IMR-90 (cell line): Measurements from ENCODE around the gene SNAP23. TPM values are rescaled to one million over a fixed set of nuclear protein-coding genes. Genes with fewer than 3 reads are reported as not detected.
A peak's percentile ranks its signal among the peaks of the same experiment; 100 is the strongest.

Experiments used
- ATAC-seq: fragments of 200-7000 bp; cut with Tn5 transposase; 2 replicates; pipeline ENCODE4 v1.9.1; 2020; ENCODE audit warnings: low read depth, mild to moderate bottlenecking, moderate library complexity
- BruUV-seq: library from RNA; stranded (reverse); fragments of 400-500 nt; replicated peaks from 2 replicates; lab custom pipeline; 2021; lab: Mats Ljungman, UMichigan
- CTCF ChIA-PET: fragments of 300-600 bp; formaldehyde crosslinking; extraction: SDS; loops from one replicate; lab custom pipeline; 2021; ENCODE audit warnings: antibody characterized with exemption; lab: Yijun Ruan, JAX
- POLR2A ChIA-PET: fragments of 300-600 bp; sonication (Branson Sonifier 250); formaldehyde crosslinking; loops from one replicate; lab custom pipeline; 2022; ENCODE audit warnings: antibody characterized with exemption; ENCODE audit not compliant: unreplicated experiment; lab: Charles Lee
- DNase-seq: peaks from one replicate; pipeline ENCODE4 v3.0.0; 2013
- H2AFZ ChIP-seq: replicated peaks from 2 replicates; pipeline ENCODE3; 2013; ENCODE audit warnings: low read length, mild to moderate bottlenecking; ENCODE audit not compliant: poor library complexity
- H2AK5ac ChIP-seq: 2 replicates; pipeline ENCODE4 v1.6.1; 2013; ENCODE audit warnings: low read depth, low read length, inconsistent platforms
- H2AK9ac ChIP-seq: replicated peaks from 2 replicates; pipeline ENCODE3; 2013; ENCODE audit warnings: mild to moderate bottlenecking, low read depth, low read length, moderate library complexity; ENCODE audit not compliant: poor library complexity
- H2BK120ac ChIP-seq: 2 replicates; pipeline ENCODE4 v1.6.1; 2013; ENCODE audit warnings: low read depth, low read length, inconsistent platforms
- H2BK15ac ChIP-seq: 3 replicates; pipeline ENCODE4 v1.6.1; 2013; ENCODE audit warnings: low read depth, low read length, inconsistent platforms
- H2BK20ac ChIP-seq: 2 replicates; pipeline ENCODE4 v1.6.1; 2013; ENCODE audit warnings: low read depth, mild to moderate bottlenecking, inconsistent platforms, low read length, moderate library complexity
- H2BK5ac ChIP-seq: 2 replicates; pipeline ENCODE4 v1.6.1; 2013; ENCODE audit warnings: mild to moderate bottlenecking, low read depth, low read length, inconsistent platforms; ENCODE audit not compliant: poor library complexity, severe bottlenecking
- H3K14ac ChIP-seq: replicated peaks from 2 replicates; pipeline ENCODE4 v1.6.1; 2013; ENCODE audit warnings: low read depth, low read length, inconsistent platforms
- H3K18ac ChIP-seq: 2 replicates; pipeline ENCODE4 v1.6.1; 2013; ENCODE audit warnings: low read depth, low read length, control low read depth
- H3K23ac ChIP-seq: 2 replicates; pipeline ENCODE4 v1.6.1; 2013; ENCODE audit warnings: low read depth, low read length, inconsistent platforms
- H3K27ac ChIP-seq: 2 replicates; pipeline ENCODE4 v1.5.1; 2013; ENCODE audit warnings: mild to moderate bottlenecking, control low read depth, low read length; ENCODE audit not compliant: insufficient read depth
- H3K27me3 ChIP-seq: 2 replicates; pipeline ENCODE4 v1.6.1; 2013; ENCODE audit warnings: low read length; ENCODE audit not compliant: control insufficient read depth, insufficient read depth
- H3K36me3 ChIP-seq: 2 replicates; pipeline ENCODE4 v1.6.1; 2013; ENCODE audit warnings: low read length, mixed read lengths; ENCODE audit not compliant: control insufficient read depth, insufficient read depth
- H3K4ac ChIP-seq: 2 replicates; pipeline ENCODE4 v1.6.1; 2013; ENCODE audit warnings: low read depth, low read length, inconsistent platforms
- H3K4me1 ChIP-seq: 2 replicates; pipeline ENCODE4 v1.6.1; 2013; ENCODE audit warnings: low read length, mixed read lengths; ENCODE audit not compliant: control insufficient read depth, insufficient read depth
- H3K4me2 ChIP-seq: 2 replicates; pipeline ENCODE4 v1.6.1; 2013; ENCODE audit warnings: low read depth, mild to moderate bottlenecking, control low read depth, low read length, moderate library complexity
- H3K4me3 ChIP-seq: 2 replicates; pipeline ENCODE4 v1.5.1; 2013; ENCODE audit warnings: low read depth, mild to moderate bottlenecking, control low read depth, low read length, moderate library complexity; ENCODE audit not compliant: insufficient read depth
- H3K56ac ChIP-seq: 2 replicates; pipeline ENCODE4 v1.6.1; 2013; ENCODE audit warnings: low read length, inconsistent platforms; ENCODE audit not compliant: insufficient read depth; ENCODE audit errors: extremely low read depth
- H3K79me1 ChIP-seq, 2 experiments: 2 replicates each; pipeline ENCODE4 v1.6.1; 2013; ENCODE audit warnings: low read length in 2 of 2, inconsistent platforms in 1 of 2, low read depth in 1 of 2
- H3K9ac ChIP-seq: 2 replicates; pipeline ENCODE4 v1.6.1; 2013; ENCODE audit warnings: low read depth, low read length, control low read depth
- H3K9me1 ChIP-seq: 2 replicates; pipeline ENCODE4 v1.6.1; 2013; ENCODE audit warnings: low read length, inconsistent platforms; ENCODE audit not compliant: insufficient read depth
- H3K9me3 ChIP-seq: 2 replicates; pipeline ENCODE4 v1.6.1; 2013; ENCODE audit warnings: low read length; ENCODE audit not compliant: control insufficient read depth, insufficient read depth
- H4K20me1 ChIP-seq: 2 replicates; pipeline ENCODE4 v1.6.1; 2013; ENCODE audit warnings: low read length, inconsistent platforms; ENCODE audit not compliant: insufficient read depth
- H4K5ac ChIP-seq: 2 replicates; pipeline ENCODE4 v1.6.1; 2013; ENCODE audit warnings: mild to moderate bottlenecking, low read depth, low read length, control low read depth
- H4K8ac ChIP-seq, 2 experiments: 2 replicates each; pipeline ENCODE4 v1.6.1; 2013; ENCODE audit warnings: low read depth in 2 of 2, low read length in 2 of 2, control low read depth in 1 of 2, inconsistent platforms in 1 of 2
- H4K91ac ChIP-seq: 2 replicates; pipeline ENCODE4 v1.6.1; 2013; ENCODE audit warnings: low read depth, low read length, inconsistent platforms; ENCODE audit not compliant: insufficient read depth
- BHLHE40 ChIP-seq: fragments of 150-350 bp; IDR thresholded peaks from 2 replicates; pipeline ENCODE4 v1.6.1; 2016; ENCODE audit warnings: mild to moderate bottlenecking, low read depth, low read length
- CEBPB ChIP-seq: IDR thresholded peaks from 2 replicates; pipeline ENCODE4 v1.6.1; 2012; ENCODE audit warnings: low read depth, low read length, improper control_type of control experiment
- CHD1 ChIP-seq: IDR thresholded peaks from 2 replicates; pipeline ENCODE4 v1.6.1; 2012; ENCODE audit warnings: low read depth, low read length, improper control_type of control experiment
- FOS ChIP-seq: fragments of 150-350 bp; IDR thresholded peaks from 2 replicates; pipeline ENCODE4 v1.6.1; 2016; ENCODE audit warnings: low read depth, low read length
- MAFK ChIP-seq: IDR thresholded peaks from 2 replicates; pipeline ENCODE4 v1.6.1; 2012; ENCODE audit warnings: low read depth, low read length, improper control_type of control experiment
- MAZ ChIP-seq: IDR thresholded peaks from 2 replicates; pipeline ENCODE4 v1.6.1; 2012; ENCODE audit warnings: low read depth, mild to moderate bottlenecking, low read length, improper control_type of control experiment, moderate library complexity, borderline replicate concordance
- MXI1 ChIP-seq: IDR thresholded peaks from 2 replicates; pipeline ENCODE4 v1.6.1; 2012; ENCODE audit warnings: low read depth, mild to moderate bottlenecking, low read length, moderate library complexity, borderline replicate concordance
- NFE2L2 ChIP-seq: fragments of 150-350 bp; IDR thresholded peaks from 2 replicates; pipeline ENCODE4 v1.6.1; 2016; ENCODE audit warnings: low read depth, mild to moderate bottlenecking, low read length
- POLR2A ChIP-seq: IDR thresholded peaks from 2 replicates; pipeline ENCODE4 v1.6.1; 2012; ENCODE audit warnings: mild to moderate bottlenecking, low read depth, low read length
- RAD21 ChIP-seq: IDR thresholded peaks from 2 replicates; pipeline ENCODE4 v1.6.1; 2012; ENCODE audit warnings: low read length, improper control_type of control experiment
- RCOR1 ChIP-seq: IDR thresholded peaks from 2 replicates; pipeline ENCODE4 v1.6.1; 2012; ENCODE audit warnings: mild to moderate bottlenecking, low read length, improper control_type of control experiment; ENCODE audit not compliant: insufficient replicate concordance
- RFX5 ChIP-seq: IDR thresholded peaks from 2 replicates; pipeline ENCODE4 v1.8.0; 2012; ENCODE audit warnings: low read depth, mild to moderate bottlenecking, low read length, moderate library complexity
- WGBS, 2 experiments: methylation state at CpG; one replicate each; pipeline versions ENCODE4 v1.1.5 to v1.1.7; 2013; ENCODE audit warnings: missing lambda C conversion rate in 2 of 2; ENCODE audit not compliant: insufficient read length in 1 of 2; ENCODE audit errors: extremely low coverage in 2 of 2; 5-methylcytosine and 5-hydroxymethylcytosine counted together
- dilution Hi-C: fragments of 300-500 bp; cut with HindIII; formaldehyde crosslinking; loops from one replicate; pipeline ENCODE4 v1.14.3; 2018; ENCODE audit warnings: low sequenced_read_pairs; ENCODE audit not compliant: unreplicated experiment
- in situ Hi-C: fragments of 300-500 bp; cut with MboI; formaldehyde crosslinking; loops from 3 replicates; pipeline ENCODE4 v1.14.3; 2019; ENCODE audit warnings: low sequenced_read_pairs, inconsistent platforms, mixed read lengths
- intact Hi-C: fragments of 100-400 bp; cut with micrococcal nuclease; formaldehyde crosslinking; loops from 2 replicates; pipeline ENCODE4 v1.10.0; 2022
- polyA plus RNA-seq, 3 experiments: library from polyadenylated mRNA; depleted of rRNA; stranded (reverse); fragments of >200 nt; gene quantifications; 2 replicates each; pipeline ENCODE4 v1.2.3, GENCODE V29; 2012; ENCODE audit warnings: low replicate concordance in 1 of 3
- total RNA-seq: library from RNA; depleted of rRNA; stranded (reverse); fragments of >200 nt; gene quantifications from 2 replicates; pipeline ENCODE4 v1.2.3, GENCODE V29; 2012
- TF ChIP-seq, protein P1 (sequence below): fragments of 150-350 bp; IDR thresholded peaks from 2 replicates; pipeline ENCODE4 v1.6.1; 2016; ENCODE audit warnings: low read depth, mild to moderate bottlenecking, low read length, moderate library complexity, borderline replicate concordance
- TF ChIP-seq, protein P2 (sequence below): fragments of 150-350 bp; IDR thresholded peaks from 2 replicates; pipeline ENCODE4 v1.6.1; 2017; ENCODE audit warnings: mild to moderate bottlenecking, antibody characterized with exemption, low read length, low read depth

SNAP23 gene
- total and polyA plus RNA-seq, 2 of the 4 experiments (the other 2 are of a cell fraction), result 36.0 to 45.5 TPM

DNA sequence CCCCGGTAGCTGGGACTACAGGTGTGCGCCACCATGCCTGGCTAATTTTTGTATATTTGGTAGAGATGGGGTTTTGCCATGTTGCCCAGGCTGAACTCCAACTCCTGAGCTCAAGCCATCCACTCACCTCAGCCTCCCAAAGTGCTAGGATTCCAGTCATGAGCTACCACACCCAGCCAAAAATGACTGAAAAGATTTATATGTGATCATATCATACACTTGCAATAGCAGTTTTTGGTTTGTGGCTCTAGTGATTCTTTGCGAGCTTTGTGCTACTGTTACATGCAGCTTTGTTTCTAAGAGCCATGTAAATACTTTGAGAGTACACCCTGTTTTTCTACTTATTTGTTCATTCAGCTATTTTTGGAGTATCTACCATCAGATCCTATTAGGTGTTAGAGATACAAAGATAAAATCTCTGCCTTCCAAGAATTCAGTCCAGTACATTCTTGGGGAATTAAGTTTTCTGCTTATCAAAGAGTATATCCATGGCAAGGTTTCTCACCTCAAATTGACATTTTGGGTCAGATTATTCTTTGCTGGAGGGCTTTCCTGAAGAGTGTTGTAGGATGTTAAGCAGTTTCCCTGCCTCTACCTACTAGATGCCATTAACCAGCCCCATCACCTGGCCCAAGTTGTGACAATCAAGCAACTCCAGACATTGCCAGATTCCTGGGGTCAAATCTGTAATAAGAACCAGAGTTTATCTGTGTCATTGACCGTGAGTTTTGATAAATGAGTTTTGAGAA is 15.0 kb downstream of the SNAP23 start:
- peak overlapping the region; percentile 62; the same call in 1 of the 2 replicates for H4K91ac ChIP-seq
- ChIA-PET POLR2A (interaction anchor here (1.5 to 1.6 kb wide), 2 partner anchors 11 to 19 kb away, joined by 4 read pairs; partner anchors contain the start of gene ZNF106), CTCF (interaction anchor here (0.6 kb wide), 1 partner anchor 12 kb away, joined by 3 read pairs; no protein-coding TSS in a partner anchor)
- H2BK120ac ChIP-seq, result peak overlapping the region; percentile 53; the same call in 1 of the 2 replicates
- peak overlapping the region; percentile 78 for H3K4me2 ChIP-seq
- dilution Hi-C loops, result no loop called here
- in situ Hi-C loops, result no loop called here
- H2AK5ac ChIP-seq, result no peak overlapping the region
- 0 out of 2 replicates have a peak overlapping the region, but pooled peaks have one; percentile 3 for H3K9ac ChIP-seq
- ATAC-seq, result peak; percentile 57
- H3K27me3 ChIP-seq, result no peaks in the 10 kb centered on the region
- peak overlapping the region; percentile 57 for H2AK9ac ChIP-seq
- peak overlapping the region; percentile 18 for H3K18ac ChIP-seq
- TF ChIP-seq CHD1, result no peak
- no peak for TF ChIP-seq RCOR1
- TF ChIP-seq NFE2L2, result no peak
- TF ChIP-seq FOS, result no peak
- TF ChIP-seq RFX5, result no peak
- no peak for TF ChIP-seq BHLHE40
- TF ChIP-seq RAD21, result no peak
- no peak for TF ChIP-seq CEBPB
- TF ChIP-seq POLR2A, result no peak
- TF ChIP-seq MAZ, result no peak
- TF ChIP-seq, protein P1, sequence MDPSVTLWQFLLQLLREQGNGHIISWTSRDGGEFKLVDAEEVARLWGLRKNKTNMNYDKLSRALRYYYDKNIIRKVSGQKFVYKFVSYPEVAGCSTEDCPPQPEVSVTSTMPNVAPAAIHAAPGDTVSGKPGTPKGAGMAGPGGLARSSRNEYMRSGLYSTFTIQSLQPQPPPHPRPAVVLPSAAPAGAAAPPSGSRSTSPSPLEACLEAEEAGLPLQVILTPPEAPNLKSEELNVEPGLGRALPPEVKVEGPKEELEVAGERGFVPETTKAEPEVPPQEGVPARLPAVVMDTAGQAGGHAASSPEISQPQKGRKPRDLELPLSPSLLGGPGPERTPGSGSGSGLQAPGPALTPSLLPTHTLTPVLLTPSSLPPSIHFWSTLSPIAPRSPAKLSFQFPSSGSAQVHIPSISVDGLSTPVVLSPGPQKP, result no peak
- TF ChIP-seq, protein P2, sequence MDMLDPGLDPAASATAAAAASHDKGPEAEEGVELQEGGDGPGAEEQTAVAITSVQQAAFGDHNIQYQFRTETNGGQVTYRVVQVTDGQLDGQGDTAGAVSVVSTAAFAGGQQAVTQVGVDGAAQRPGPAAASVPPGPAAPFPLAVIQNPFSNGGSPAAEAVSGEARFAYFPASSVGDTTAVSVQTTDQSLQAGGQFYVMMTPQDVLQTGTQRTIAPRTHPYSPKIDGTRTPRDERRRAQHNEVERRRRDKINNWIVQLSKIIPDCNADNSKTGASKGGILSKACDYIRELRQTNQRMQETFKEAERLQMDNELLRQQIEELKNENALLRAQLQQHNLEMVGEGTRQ, result no peak
- no peak for TF ChIP-seq MXI1
- TF ChIP-seq MAFK, result no peak
- H4K5ac ChIP-seq, result peak overlapping the region; percentile 19
- H4K8ac ChIP-seq, result 0 out of 4 replicates have a peak overlapping the region, but pooled peaks of 1 of the 2 experiments have one; percentile 60
- WGBS, 2 experiments, result no CpG with 5 or more reads among the region's 4 CpGs
- peaks cover 6% of the 10 kb centered on the region for H3K9me1 ChIP-seq
- peak overlapping the region; percentile 77 for H3K4ac ChIP-seq
- peak overlapping the region; percentile 38; the same call in 1 of the 2 replicates for H2BK20ac ChIP-seq
- peak overlapping the region; percentile 70 for H2BK5ac ChIP-seq
- no peak overlapping the region for H3K4me3 ChIP-seq
- no peak overlapping the region; the same call in 2 of the 3 replicates for H2BK15ac ChIP-seq
- H2AFZ ChIP-seq, result no peak overlapping the region
- H3K27ac ChIP-seq, result peak overlapping the region; percentile 52; the same call in 1 of the 2 replicates
- peaks cover 9% of the 10 kb centered on the region for H3K36me3 ChIP-seq
- H3K14ac ChIP-seq, result no peak overlapping the region; the same call in 1 of the 2 replicates
- H4K20me1 ChIP-seq, result peaks cover 7% of the 10 kb centered on the region; the same call in 1 of the 2 replicates
- DNase-seq, result no peak
- no peak overlapping the region for H3K56ac ChIP-seq
- H3K79me1 ChIP-seq, result peaks cover 16 to 64% of the 10 kb centered on the region in 2 experiments; a peak in 3 of 4 replicates
- peak overlapping the region; percentile 59; the same call in 1 of the 2 replicates for H3K23ac ChIP-seq
- no peaks in the 10 kb centered on the region for H3K9me3 ChIP-seq
- BruUV-seq, result no TSS peak
- peaks cover 16% of the 10 kb centered on the region for H3K4me1 ChIP-seq
- intact Hi-C loops, result no loop called here
